PC-3 (cell line): ENCODE results near the gene GIGYF2. TPM values are rescaled to one million over a fixed set of nuclear protein-coding genes. Genes with fewer than 3 reads are reported as not detected.

Experiments used
- ATAC-seq: fragments of 200-7000 bp; cut with Tn5 transposase; 2 replicates; pipeline ENCODE4 v1.9.1; 2020; ENCODE audit warnings: mild to moderate bottlenecking, moderate library complexity
- BruUV-seq: library from RNA; stranded (reverse); fragments of 400-500 nt; replicated peaks from 2 replicates; lab custom pipeline; 2021; lab: Mats Ljungman, UMichigan
- CTCF ChIA-PET: fragments of 300-600 bp; sonication (Branson Sonifier 250); formaldehyde crosslinking; loops from one replicate; lab custom pipeline; 2022; ENCODE audit warnings: antibody characterized with exemption; lab: Charles Lee
- POLR2A ChIA-PET: fragments of 300-600 bp; sonication (Branson Sonifier 250); formaldehyde crosslinking; loops from one replicate; lab custom pipeline; 2022; ENCODE audit warnings: antibody characterized with exemption; ENCODE audit not compliant: unreplicated experiment; lab: Charles Lee
- DNase-seq: peaks from one replicate; pipeline ENCODE4 v3.0.0-alpha.2; 2015
- H2AFZ ChIP-seq: fragments of 300-600 bp; sonication (generic); 2 replicates; pipeline ENCODE4 v1.6.0; 2016; ENCODE audit warnings: antibody characterized with exemption, low read length
- H3F3A ChIP-seq: fragments of 300-600 bp; sonication (generic); one replicate; pipeline ENCODE4 v1.6.0; 2017; ENCODE audit warnings: antibody characterized with exemption, low read length, control low read depth, mild to moderate bottlenecking; ENCODE audit not compliant: unreplicated experiment
- H3K27ac ChIP-seq: fragments of 300-600 bp; sonication (generic); 2 replicates; pipeline ENCODE4 v1.5.1; 2016; ENCODE audit warnings: mild to moderate bottlenecking, low read length
- H3K27me3 ChIP-seq: fragments of 300-600 bp; sonication (generic); 2 replicates; pipeline ENCODE4 v1.6.1; 2016; ENCODE audit warnings: low read length, mixed read lengths
- H3K36me3 ChIP-seq: fragments of 300-600 bp; sonication (generic); 2 replicates; pipeline ENCODE4 v1.6.1; 2016; ENCODE audit warnings: low read depth, mixed run types, low read length, mixed read lengths
- H3K4me1 ChIP-seq: fragments of 300-600 bp; sonication (generic); 2 replicates; pipeline ENCODE4 v1.5.1; 2016; ENCODE audit warnings: low read length; ENCODE audit not compliant: insufficient read depth
- H3K4me2 ChIP-seq: fragments of 300-600 bp; sonication (generic); 2 replicates; pipeline ENCODE4 v1.6.0; 2016; ENCODE audit warnings: low read length
- H3K4me3 ChIP-seq: fragments of 300-600 bp; sonication (generic); 2 replicates; pipeline ENCODE4 v1.5.1; 2016; ENCODE audit warnings: mild to moderate bottlenecking, low read length, mixed read lengths
- H3K79me2 ChIP-seq: fragments of 300-600 bp; sonication (generic); 2 replicates; pipeline ENCODE4 v1.6.1; 2017; ENCODE audit warnings: low read length, mixed read lengths
- H3K9ac ChIP-seq: fragments of 300-600 bp; sonication (generic); 2 replicates; pipeline ENCODE4 v1.6.0; 2016; ENCODE audit warnings: mild to moderate bottlenecking, low read length
- H3K9me2 ChIP-seq: fragments of 300-600 bp; sonication (generic); replicated peaks from 2 replicates; pipeline ENCODE4 v1.6.1; 2016; ENCODE audit warnings: mixed run types, low read length, mixed read lengths
- H3K9me3 ChIP-seq: fragments of 300-600 bp; sonication (generic); 2 replicates; pipeline ENCODE4 v1.6.1; 2016; ENCODE audit warnings: low read length, mixed read lengths
- H4K20me1 ChIP-seq: fragments of 300-600 bp; sonication (generic); 2 replicates; pipeline ENCODE4 v1.6.1; 2016; ENCODE audit warnings: low read length, mixed read lengths
- CTCF ChIP-seq: fragments of 300-600 bp; sonication (generic); conservative IDR thresholded peaks from 2 replicates; pipeline ENCODE4 v1.5.1; 2017; ENCODE audit warnings: antibody characterized with exemption, low read depth, mild to moderate bottlenecking, low read length
- EZH2 ChIP-seq: fragments of 300-600 bp; sonication (generic); IDR thresholded peaks from one replicate; pipeline ENCODE4 v1.6.1; 2017; ENCODE audit warnings: antibody characterized with exemption, mild to moderate bottlenecking, low read length; ENCODE audit not compliant: unreplicated experiment
- EZH2phosphoT487 ChIP-seq: fragments of 300-600 bp; sonication (generic); IDR thresholded peaks from 2 replicates; pipeline ENCODE4 v1.6.1; 2018; ENCODE audit warnings: mild to moderate bottlenecking, antibody characterized with exemption, low read length, borderline replicate concordance
- intact Hi-C: fragments of 100-400 bp; cut with micrococcal nuclease; formaldehyde crosslinking; loops from 2 replicates; pipeline ENCODE4 v1.9.0; 2023
- total RNA-seq: library from RNA; depleted of rRNA; stranded (reverse); fragments of >200 nt; gene quantifications from 2 replicates; pipeline ENCODE4 v1.2.3, GENCODE V29; 2014

GIGYF2 gene
- total RNA-seq, 1 experiment from 2014 or later: 41.3 TPM

- no peaks in the 10 kb centered on the region for H4K20me1 ChIP-seq
- TF ChIP-seq EZH2phosphoT487 (no peak), CTCF (peak; percentile 38; the same call in 1 of the 2 replicates)
- H3K27me3 ChIP-seq: no peaks in the 10 kb centered on the region
- H2AFZ ChIP-seq: no peak overlapping the region
- H3K9me2 ChIP-seq: no peaks in the 10 kb centered on the region
- H3K27ac ChIP-seq: no peak overlapping the region
- POLR2A ChIA-PET: no interaction called here
- no TSS peak for BruUV-seq
- H3K4me2 ChIP-seq: no peak overlapping the region
- H3F3A ChIP-seq: no peaks in the 10 kb centered on the region
- DNase-seq (no peak), ATAC-seq (peak; percentile 30; the same call in 1 of the 2 replicates)
- no peaks in the 10 kb centered on the region for H3K79me2 ChIP-seq
- intact Hi-C loops: no loop called here
- H3K4me3 ChIP-seq: no peak overlapping the region
- H3K9me3 ChIP-seq: no peaks in the 10 kb centered on the region
- CTCF ChIA-PET: no interaction called here
- peaks cover 10% of the 10 kb centered on the region; the same call in 1 of the 2 replicates for H3K4me1 ChIP-seq
- no peak overlapping the region for H3K9ac ChIP-seq
- H3K36me3 ChIP-seq: peaks cover 11% of the 10 kb centered on the region
Observed at GRCh38 chr2:232887171-232887850, 190.2 kb downstream of the GIGYF2 start.

- Histone ChIP-seq H2AFZ (no peak overlapping the region), H3K4me1 (peaks cover 10% of the 10 kb centered on the region; the same call in 1 of the 2 replicates), H3F3A (no peaks in the 10 kb centered on the region), H3K27me3 (no peaks in the 10 kb centered on the region), H3K9me2 (no peaks in the 10 kb centered on the region), H3K9ac (no peak overlapping the region), H4K20me1 (no peaks in the 10 kb centered on the region), H3K36me3 (peaks cover 17% of the 10 kb centered on the region), H3K4me3 (no peak overlapping the region), H3K4me2 (no peak overlapping the region), H3K79me2 (no peaks in the 10 kb centered on the region), H3K9me3 (no peaks in the 10 kb centered on the region), H3K27ac (no peak overlapping the region)
- intact Hi-C loops: no loop called here
- TF ChIP-seq EZH2phosphoT487: no peak
- no peak for TF ChIP-seq EZH2
- TF ChIP-seq CTCF: no peak
- ATAC-seq: no peak
- DNase-seq: no peak
- ChIA-PET CTCF (no interaction called here), POLR2A (no interaction called here)
- no TSS peak for BruUV-seq
Observed at GRCh38 chr2:232888099-232888836, 191.1 kb downstream of the GIGYF2 start.
